B cell (primary cell): Measurements from ENCODE around the gene TPCN2.

Experiments used
- CTCF ChIP-seq: fragments of 200-600 bp; IDR thresholded peaks from one replicate; pipeline ENCODE4 v1.8.0; 2022; ENCODE audit warnings: antibody characterized with exemption, mild to moderate bottlenecking
- EZH2 ChIP-seq: IDR thresholded peaks from 2 replicates; pipeline ENCODE4 v1.6.1; 2012; ENCODE audit warnings: borderline replicate concordance, low read depth, mild to moderate bottlenecking, moderate library complexity, low read length; ENCODE audit not compliant: insufficient read depth, poor library complexity, severe bottlenecking

- TF ChIP-seq CTCF = no peak
- no peak for TF ChIP-seq EZH2
Observed at GRCh38 chr11:69144316-69145049, 95.8 kb downstream of the TPCN2 start.
